IMR-90 (cell line): Measurements from ENCODE around the gene KRT36. TPM values are rescaled to one million over a fixed set of nuclear protein-coding genes. Genes with fewer than 3 reads are reported as not detected.

ENCODE experiments used
- ATAC-seq: fragments of 200-7000 bp; cut with Tn5 transposase; 2 replicates; pipeline ENCODE4 v1.9.1; 2020; ENCODE audit warnings: low read depth, mild to moderate bottlenecking, moderate library complexity
- BruUV-seq: library from RNA; stranded (reverse); fragments of 400-500 nt; replicated peaks from 2 replicates; lab custom pipeline; 2021; lab: Mats Ljungman, UMichigan
- CTCF ChIA-PET: fragments of 300-600 bp; formaldehyde crosslinking; extraction: SDS; loops from one replicate; lab custom pipeline; 2021; ENCODE audit warnings: antibody characterized with exemption; lab: Yijun Ruan, JAX
- POLR2A ChIA-PET: fragments of 300-600 bp; sonication (Branson Sonifier 250); formaldehyde crosslinking; loops from one replicate; lab custom pipeline; 2022; ENCODE audit warnings: antibody characterized with exemption; ENCODE audit not compliant: unreplicated experiment; lab: Charles Lee
- DNase-seq: peaks from one replicate; pipeline ENCODE4 v3.0.0; 2013
- H2AFZ ChIP-seq: replicated peaks from 2 replicates; pipeline ENCODE3; 2013; ENCODE audit warnings: low read length, mild to moderate bottlenecking; ENCODE audit not compliant: poor library complexity
- H2AK5ac ChIP-seq: 2 replicates; pipeline ENCODE4 v1.6.1; 2013; ENCODE audit warnings: low read depth, low read length, inconsistent platforms
- H2AK9ac ChIP-seq: replicated peaks from 2 replicates; pipeline ENCODE3; 2013; ENCODE audit warnings: mild to moderate bottlenecking, low read depth, low read length, moderate library complexity; ENCODE audit not compliant: poor library complexity
- H2BK120ac ChIP-seq: 2 replicates; pipeline ENCODE4 v1.6.1; 2013; ENCODE audit warnings: low read depth, low read length, inconsistent platforms
- H2BK15ac ChIP-seq: 3 replicates; pipeline ENCODE4 v1.6.1; 2013; ENCODE audit warnings: low read depth, low read length, inconsistent platforms
- H2BK20ac ChIP-seq: 2 replicates; pipeline ENCODE4 v1.6.1; 2013; ENCODE audit warnings: low read depth, mild to moderate bottlenecking, inconsistent platforms, low read length, moderate library complexity
- H2BK5ac ChIP-seq: 2 replicates; pipeline ENCODE4 v1.6.1; 2013; ENCODE audit warnings: mild to moderate bottlenecking, low read depth, low read length, inconsistent platforms; ENCODE audit not compliant: poor library complexity, severe bottlenecking
- H3K14ac ChIP-seq: replicated peaks from 2 replicates; pipeline ENCODE4 v1.6.1; 2013; ENCODE audit warnings: low read depth, low read length, inconsistent platforms
- H3K18ac ChIP-seq: 2 replicates; pipeline ENCODE4 v1.6.1; 2013; ENCODE audit warnings: low read depth, low read length, control low read depth
- H3K23ac ChIP-seq: 2 replicates; pipeline ENCODE4 v1.6.1; 2013; ENCODE audit warnings: low read depth, low read length, inconsistent platforms
- H3K27ac ChIP-seq: 2 replicates; pipeline ENCODE4 v1.5.1; 2013; ENCODE audit warnings: mild to moderate bottlenecking, control low read depth, low read length; ENCODE audit not compliant: insufficient read depth
- H3K27me3 ChIP-seq: 2 replicates; pipeline ENCODE4 v1.6.1; 2013; ENCODE audit warnings: low read length; ENCODE audit not compliant: control insufficient read depth, insufficient read depth
- H3K36me3 ChIP-seq: 2 replicates; pipeline ENCODE4 v1.6.1; 2013; ENCODE audit warnings: low read length, mixed read lengths; ENCODE audit not compliant: control insufficient read depth, insufficient read depth
- H3K4ac ChIP-seq: 2 replicates; pipeline ENCODE4 v1.6.1; 2013; ENCODE audit warnings: low read depth, low read length, inconsistent platforms
- H3K4me1 ChIP-seq: 2 replicates; pipeline ENCODE4 v1.6.1; 2013; ENCODE audit warnings: low read length, mixed read lengths; ENCODE audit not compliant: control insufficient read depth, insufficient read depth
- H3K4me2 ChIP-seq: 2 replicates; pipeline ENCODE4 v1.6.1; 2013; ENCODE audit warnings: low read depth, mild to moderate bottlenecking, control low read depth, low read length, moderate library complexity
- H3K4me3 ChIP-seq: 2 replicates; pipeline ENCODE4 v1.5.1; 2013; ENCODE audit warnings: low read depth, mild to moderate bottlenecking, control low read depth, low read length, moderate library complexity; ENCODE audit not compliant: insufficient read depth
- H3K56ac ChIP-seq: 2 replicates; pipeline ENCODE4 v1.6.1; 2013; ENCODE audit warnings: low read length, inconsistent platforms; ENCODE audit not compliant: insufficient read depth; ENCODE audit errors: extremely low read depth
- H3K79me1 ChIP-seq, 2 experiments: 2 replicates each; pipeline ENCODE4 v1.6.1; 2013; ENCODE audit warnings: low read length in 2 of 2, inconsistent platforms in 1 of 2, low read depth in 1 of 2
- H3K9ac ChIP-seq: 2 replicates; pipeline ENCODE4 v1.6.1; 2013; ENCODE audit warnings: low read depth, low read length, control low read depth
- H3K9me1 ChIP-seq: 2 replicates; pipeline ENCODE4 v1.6.1; 2013; ENCODE audit warnings: low read length, inconsistent platforms; ENCODE audit not compliant: insufficient read depth
- H3K9me3 ChIP-seq: 2 replicates; pipeline ENCODE4 v1.6.1; 2013; ENCODE audit warnings: low read length; ENCODE audit not compliant: control insufficient read depth, insufficient read depth
- H4K20me1 ChIP-seq: 2 replicates; pipeline ENCODE4 v1.6.1; 2013; ENCODE audit warnings: low read length, inconsistent platforms; ENCODE audit not compliant: insufficient read depth
- H4K5ac ChIP-seq: 2 replicates; pipeline ENCODE4 v1.6.1; 2013; ENCODE audit warnings: mild to moderate bottlenecking, low read depth, low read length, control low read depth
- H4K8ac ChIP-seq, 2 experiments: 2 replicates each; pipeline ENCODE4 v1.6.1; 2013; ENCODE audit warnings: low read depth in 2 of 2, low read length in 2 of 2, control low read depth in 1 of 2, inconsistent platforms in 1 of 2
- H4K91ac ChIP-seq: 2 replicates; pipeline ENCODE4 v1.6.1; 2013; ENCODE audit warnings: low read depth, low read length, inconsistent platforms; ENCODE audit not compliant: insufficient read depth
- BHLHE40 ChIP-seq: fragments of 150-350 bp; IDR thresholded peaks from 2 replicates; pipeline ENCODE4 v1.6.1; 2016; ENCODE audit warnings: mild to moderate bottlenecking, low read depth, low read length
- CEBPB ChIP-seq: IDR thresholded peaks from 2 replicates; pipeline ENCODE4 v1.6.1; 2012; ENCODE audit warnings: low read depth, low read length, improper control_type of control experiment
- CHD1 ChIP-seq: IDR thresholded peaks from 2 replicates; pipeline ENCODE4 v1.6.1; 2012; ENCODE audit warnings: low read depth, low read length, improper control_type of control experiment
- CTCF ChIP-seq: conservative IDR thresholded peaks from 2 replicates; pipeline ENCODE4 v1.5.1; 2012; ENCODE audit warnings: mild to moderate bottlenecking, low read depth, low read length, improper control_type of control experiment
- ELK1 ChIP-seq: fragments of 150-350 bp; IDR thresholded peaks from 2 replicates; pipeline ENCODE4 v1.6.1; 2016; ENCODE audit warnings: low read depth, mild to moderate bottlenecking, low read length, moderate library complexity, borderline replicate concordance
- FOS ChIP-seq: fragments of 150-350 bp; IDR thresholded peaks from 2 replicates; pipeline ENCODE4 v1.6.1; 2016; ENCODE audit warnings: low read depth, low read length
- MAFK ChIP-seq: IDR thresholded peaks from 2 replicates; pipeline ENCODE4 v1.6.1; 2012; ENCODE audit warnings: low read depth, low read length, improper control_type of control experiment
- MXI1 ChIP-seq: IDR thresholded peaks from 2 replicates; pipeline ENCODE4 v1.6.1; 2012; ENCODE audit warnings: low read depth, mild to moderate bottlenecking, low read length, moderate library complexity, borderline replicate concordance
- NFE2L2 ChIP-seq: fragments of 150-350 bp; IDR thresholded peaks from 2 replicates; pipeline ENCODE4 v1.6.1; 2016; ENCODE audit warnings: low read depth, mild to moderate bottlenecking, low read length
- POLR2A ChIP-seq: IDR thresholded peaks from 2 replicates; pipeline ENCODE4 v1.6.1; 2012; ENCODE audit warnings: mild to moderate bottlenecking, low read depth, low read length
- RAD21 ChIP-seq: IDR thresholded peaks from 2 replicates; pipeline ENCODE4 v1.6.1; 2012; ENCODE audit warnings: low read length, improper control_type of control experiment
- RCOR1 ChIP-seq: IDR thresholded peaks from 2 replicates; pipeline ENCODE4 v1.6.1; 2012; ENCODE audit warnings: mild to moderate bottlenecking, low read length, improper control_type of control experiment; ENCODE audit not compliant: insufficient replicate concordance
- RFX5 ChIP-seq: IDR thresholded peaks from 2 replicates; pipeline ENCODE4 v1.8.0; 2012; ENCODE audit warnings: low read depth, mild to moderate bottlenecking, low read length, moderate library complexity
- SMC3 ChIP-seq: fragments of 150-350 bp; IDR thresholded peaks from 2 replicates; pipeline ENCODE4 v1.6.1; 2016; ENCODE audit warnings: low read depth, mild to moderate bottlenecking, antibody characterized with exemption, low read length, moderate library complexity
- USF2 ChIP-seq: fragments of 150-350 bp; IDR thresholded peaks from 2 replicates; pipeline ENCODE4 v1.6.1; 2017; ENCODE audit warnings: mild to moderate bottlenecking, antibody characterized with exemption, low read length, low read depth
- WGBS, 2 experiments: methylation state at CpG; one replicate each; pipeline versions ENCODE4 v1.1.5 to v1.1.7; 2013; ENCODE audit warnings: missing lambda C conversion rate in 2 of 2; ENCODE audit not compliant: insufficient read length in 1 of 2; ENCODE audit errors: extremely low coverage in 2 of 2; 5-methylcytosine and 5-hydroxymethylcytosine counted together
- dilution Hi-C: fragments of 300-500 bp; cut with HindIII; formaldehyde crosslinking; loops from one replicate; pipeline ENCODE4 v1.14.3; 2018; ENCODE audit warnings: low sequenced_read_pairs; ENCODE audit not compliant: unreplicated experiment
- in situ Hi-C: fragments of 300-500 bp; cut with MboI; formaldehyde crosslinking; loops from 3 replicates; pipeline ENCODE4 v1.14.3; 2019; ENCODE audit warnings: low sequenced_read_pairs, inconsistent platforms, mixed read lengths
- intact Hi-C: fragments of 100-400 bp; cut with micrococcal nuclease; formaldehyde crosslinking; loops from 2 replicates; pipeline ENCODE4 v1.10.0; 2022
- polyA plus RNA-seq, 3 experiments: library from polyadenylated mRNA; depleted of rRNA; stranded (reverse); fragments of >200 nt; gene quantifications; 2 replicates each; pipeline ENCODE4 v1.2.3, GENCODE V29; 2012; ENCODE audit warnings: low replicate concordance in 1 of 3
- total RNA-seq: library from RNA; depleted of rRNA; stranded (reverse); fragments of >200 nt; gene quantifications from 2 replicates; pipeline ENCODE4 v1.2.3, GENCODE V29; 2012

Gene KRT36
- total and polyA plus RNA-seq, 2 of the 4 experiments (the other 2 are of a cell fraction), result not detected

GRCh38 chr17:41498276-41498675 is 8.6 kb upstream of the KRT36 start:
- peak overlapping the region; percentile 62 for H4K91ac ChIP-seq
- H3K18ac ChIP-seq, result no peak overlapping the region
- no peak overlapping the region for H3K4me3 ChIP-seq
- H3K9me1 ChIP-seq, result peaks cover 24% of the 10 kb centered on the region
- in situ Hi-C loops, result no loop called here
- ChIA-PET POLR2A (no interaction called here), CTCF (interaction anchor here (1.0 to 1.3 kb wide), 3 partner anchors 51 to 168 kb away, joined by 3 to 4 read pairs (median 3); no protein-coding TSS in a partner anchor)
- H2BK20ac ChIP-seq, result peak overlapping the region; percentile 84; the same call in 1 of the 2 replicates
- peak overlapping the region; percentile 71 for H2AFZ ChIP-seq
- peak overlapping the region; percentile 66; the same call in 1 of the 2 replicates for H3K14ac ChIP-seq
- WGBS, 2 experiments, result 80% methylated on average over 1 of the region's 6 CpGs; no CpG with 5 or more reads in 1 of the 2 experiments
- H2AK9ac ChIP-seq, result peak overlapping the region; percentile 70
- TF ChIP-seq MAFK (no peak), POLR2A (no peak), FOS (no peak), CTCF (no peak), USF2 (no peak), RCOR1 (no peak), CEBPB (no peak), RFX5 (no peak), NFE2L2 (no peak), MXI1 (no peak), BHLHE40 (no peak), ELK1 (no peak), SMC3 (no peak), RAD21 (no peak), CHD1 (no peak)
- H3K36me3 ChIP-seq, result no peaks in the 10 kb centered on the region
- no peak for ATAC-seq
- no peak overlapping the region for H3K27ac ChIP-seq
- peak overlapping the region; percentile 60; the same call in 1 of the 2 replicates for H3K4ac ChIP-seq
- no peak overlapping the region for H2BK5ac ChIP-seq
- peak overlapping the region; percentile 49; the same call in 1 of the 2 replicates for H2BK120ac ChIP-seq
- H4K8ac ChIP-seq, result peak overlapping the region in 1 of 2 experiments; percentile 19; a peak in 1 of 4 replicates
- DNase-seq, result no peak
- H3K56ac ChIP-seq, result no peak overlapping the region
- no peak overlapping the region for H3K9ac ChIP-seq
- no peak overlapping the region for H3K23ac ChIP-seq
- H4K5ac ChIP-seq, result no peak overlapping the region; the same call in 1 of the 2 replicates
- H3K9me3 ChIP-seq, result no peaks in the 10 kb centered on the region
- no peaks in the 10 kb centered on the region for H3K79me1 ChIP-seq
- no peaks in the 10 kb centered on the region for H4K20me1 ChIP-seq
- peak overlapping the region; percentile 91; the same call in 1 of the 3 replicates for H2BK15ac ChIP-seq
- H3K27me3 ChIP-seq, result no peaks in the 10 kb centered on the region
- no TSS peak for BruUV-seq
- peaks cover 14% of the 10 kb centered on the region for H3K4me1 ChIP-seq
- dilution Hi-C loops, result no loop called here
- peak overlapping the region; percentile 48; the same call in 1 of the 2 replicates for H2AK5ac ChIP-seq
- intact Hi-C loops, result loop anchor here (5.0 kb wide), 1 partner anchor 436 kb away; the partner anchor contains the start of gene KRTAP2-3
- no peak overlapping the region for H3K4me2 ChIP-seq
